ENCODE results near the gene STS.

DNA sequence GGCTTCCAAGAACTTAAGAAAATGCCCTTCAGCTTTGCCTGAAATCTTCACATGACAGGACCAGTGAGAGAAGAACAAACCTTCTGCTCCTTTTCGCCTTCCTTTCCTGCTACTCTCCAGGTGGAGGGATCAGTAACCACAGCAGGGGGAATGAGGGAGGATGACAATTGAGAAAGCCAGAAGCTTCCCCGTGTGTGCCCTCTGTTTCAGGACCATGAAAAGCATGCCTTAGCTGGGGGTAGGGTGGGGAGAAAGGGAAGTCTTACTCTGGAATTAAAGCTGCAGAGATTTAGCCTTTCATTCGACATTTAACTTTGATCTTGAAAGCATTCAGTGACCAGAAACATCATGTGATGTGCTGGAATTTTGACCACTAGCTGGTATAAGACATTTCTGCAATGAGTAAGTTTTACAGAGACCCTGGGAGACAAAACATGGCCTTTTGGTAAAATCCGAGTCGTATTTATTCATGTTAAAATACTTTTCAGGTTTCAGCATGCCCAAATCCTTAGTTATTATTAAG lies 11.0 kb downstream of the STS start:
- no peak for TF ChIP-seq EZH2 (IDR thresholded peaks at IDR 0.05; ENCODE audit: low read depth)
- TF ChIP-seq, protein P1, sequence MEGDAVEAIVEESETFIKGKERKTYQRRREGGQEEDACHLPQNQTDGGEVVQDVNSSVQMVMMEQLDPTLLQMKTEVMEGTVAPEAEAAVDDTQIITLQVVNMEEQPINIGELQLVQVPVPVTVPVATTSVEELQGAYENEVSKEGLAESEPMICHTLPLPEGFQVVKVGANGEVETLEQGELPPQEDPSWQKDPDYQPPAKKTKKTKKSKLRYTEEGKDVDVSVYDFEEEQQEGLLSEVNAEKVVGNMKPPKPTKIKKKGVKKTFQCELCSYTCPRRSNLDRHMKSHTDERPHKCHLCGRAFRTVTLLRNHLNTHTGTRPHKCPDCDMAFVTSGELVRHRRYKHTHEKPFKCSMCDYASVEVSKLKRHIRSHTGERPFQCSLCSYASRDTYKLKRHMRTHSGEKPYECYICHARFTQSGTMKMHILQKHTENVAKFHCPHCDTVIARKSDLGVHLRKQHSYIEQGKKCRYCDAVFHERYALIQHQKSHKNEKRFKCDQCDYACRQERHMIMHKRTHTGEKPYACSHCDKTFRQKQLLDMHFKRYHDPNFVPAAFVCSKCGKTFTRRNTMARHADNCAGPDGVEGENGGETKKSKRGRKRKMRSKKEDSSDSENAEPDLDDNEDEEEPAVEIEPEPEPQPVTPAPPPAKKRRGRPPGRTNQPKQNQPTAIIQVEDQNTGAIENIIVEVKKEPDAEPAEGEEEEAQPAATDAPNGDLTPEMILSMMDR (conservative IDR thresholded peaks at IDR 0.05): no peak

All from PC-9 (cell line).